ENCODE measurements around the gene MXRA8. TPM values are rescaled to one million over a fixed set of nuclear protein-coding genes. Genes with fewer than 3 reads are reported as not detected.

MXRA8 gene
- total and polyA plus RNA-seq, 9 of the 15 experiments (the other 6 are each of a cell fraction or from before 2014, with no cell fraction given): 0.66 to 11.3 (median 6.3) TPM

GRCh38 chr1:1315435-1315954 lies 42.9 kb downstream of the MXRA8 start (continued):
- TF ChIP-seq VEZF1 (CRISPR knock-in tag; IDR thresholded peaks at IDR 0.05) (peak; percentile 79), MNT (conservative IDR thresholded peaks at IDR 0.05) (0 out of 4 replicates have a peak, but pooled peaks of 1 of the 2 experiments have one; percentile 35), HNRNPL (IDR thresholded peaks at IDR 0.05; ENCODE audit: low read depth, low read length) (no peak), SP1 (CRISPR knock-in tag; IDR thresholded peaks at IDR 0.05) (no peak), TEAD1 (CRISPR knock-in tag; IDR thresholded peaks at IDR 0.05) (no peak), ZC3H4 (CRISPR knock-in tag; IDR thresholded peaks at IDR 0.05; ENCODE audit: borderline replicate concordance) (no peak), MYC (IDR thresholded peaks at IDR 0.05; ENCODE audit: low read depth, low read length) (peak; percentile 55), MYC (CRISPR knock-in tag; IDR thresholded peaks at IDR 0.05; ENCODE audit: borderline replicate concordance, low read depth) (no peak), ZNF263 (CRISPR knock-in tag; IDR thresholded peaks at IDR 0.05; ENCODE audit: borderline replicate concordance) (no peak), MAZ (CRISPR knock-in tag; conservative IDR thresholded peaks at IDR 0.05 in 1 of 2, IDR thresholded peaks at IDR 0.05 in 1 of 2) (0 out of 4 replicates have a peak, but pooled peaks of 1 of the 2 experiments have one; percentile 2), YY1 (IDR thresholded peaks at IDR 0.05; ENCODE audit: borderline replicate concordance in 1 of 3, control insufficient read depth in 1 of 3, extremely low read depth in 1 of 3, insufficient read depth in 3 of 3, insufficient read length in 1 of 3, insufficient replicate concordance in 2 of 3, low read depth in 1 of 3, low read length in 2 of 3) (peak in 1 of 3 experiments; percentile 81), HMGXB4 (CRISPR knock-in tag; IDR thresholded peaks at IDR 0.05) (no peak), TFAM (CRISPR knock-in tag; conservative IDR thresholded peaks at IDR 0.05) (no peak)
- TF ChIP-seq, protein P1, sequence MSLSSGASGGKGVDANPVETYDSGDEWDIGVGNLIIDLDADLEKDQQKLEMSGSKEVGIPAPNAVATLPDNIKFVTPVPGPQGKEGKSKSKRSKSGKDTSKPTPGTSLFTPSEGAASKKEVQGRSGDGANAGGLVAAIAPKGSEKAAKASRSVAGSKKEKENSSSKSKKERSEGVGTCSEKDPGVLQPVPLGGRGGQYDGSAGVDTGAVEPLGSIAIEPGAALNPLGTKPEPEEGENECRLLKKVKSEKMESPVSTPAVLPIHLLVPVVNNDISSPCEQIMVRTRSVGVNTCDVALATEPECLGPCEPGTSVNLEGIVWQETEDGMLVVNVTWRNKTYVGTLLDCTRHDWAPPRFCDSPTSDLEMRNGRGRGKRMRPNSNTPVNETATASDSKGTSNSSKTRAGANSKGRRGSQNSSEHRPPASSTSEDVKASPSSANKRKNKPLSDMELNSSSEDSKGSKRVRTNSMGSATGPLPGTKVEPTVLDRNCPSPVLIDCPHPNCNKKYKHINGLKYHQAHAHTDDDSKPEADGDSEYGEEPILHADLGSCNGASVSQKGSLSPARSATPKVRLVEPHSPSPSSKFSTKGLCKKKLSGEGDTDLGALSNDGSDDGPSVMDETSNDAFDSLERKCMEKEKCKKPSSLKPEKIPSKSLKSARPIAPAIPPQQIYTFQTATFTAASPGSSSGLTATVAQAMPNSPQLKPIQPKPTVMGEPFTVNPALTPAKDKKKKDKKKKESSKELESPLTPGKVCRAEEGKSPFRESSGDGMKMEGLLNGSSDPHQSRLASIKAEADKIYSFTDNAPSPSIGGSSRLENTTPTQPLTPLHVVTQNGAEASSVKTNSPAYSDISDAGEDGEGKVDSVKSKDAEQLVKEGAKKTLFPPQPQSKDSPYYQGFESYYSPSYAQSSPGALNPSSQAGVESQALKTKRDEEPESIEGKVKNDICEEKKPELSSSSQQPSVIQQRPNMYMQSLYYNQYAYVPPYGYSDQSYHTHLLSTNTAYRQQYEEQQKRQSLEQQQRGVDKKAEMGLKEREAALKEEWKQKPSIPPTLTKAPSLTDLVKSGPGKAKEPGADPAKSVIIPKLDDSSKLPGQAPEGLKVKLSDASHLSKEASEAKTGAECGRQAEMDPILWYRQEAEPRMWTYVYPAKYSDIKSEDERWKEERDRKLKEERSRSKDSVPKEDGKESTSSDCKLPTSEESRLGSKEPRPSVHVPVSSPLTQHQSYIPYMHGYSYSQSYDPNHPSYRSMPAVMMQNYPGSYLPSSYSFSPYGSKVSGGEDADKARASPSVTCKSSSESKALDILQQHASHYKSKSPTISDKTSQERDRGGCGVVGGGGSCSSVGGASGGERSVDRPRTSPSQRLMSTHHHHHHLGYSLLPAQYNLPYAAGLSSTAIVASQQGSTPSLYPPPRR (CRISPR knock-in tag; IDR thresholded peaks at IDR 0.05; ENCODE audit: borderline replicate concordance): no peak
